ENCODE results near the gene KCNIP4. TPM values are rescaled to one million over a fixed set of nuclear protein-coding genes. Genes with fewer than 3 reads are reported as not detected.
A peak's percentile ranks its signal among the peaks of the same experiment; 100 is the strongest.

Gene KCNIP4
- total RNA-seq, 1 donor from 2014 or later: 0.39 TPM

GRCh38 chr4:21191317-21191716, 757.3 kb downstream of the KCNIP4 start:
- Mint-ChIP-seq H3K36me3 (no peaks in the 10 kb centered on the region), H3K27me3 (ENCODE audit: insufficient read depth, low read depth) (no peaks in the 10 kb centered on the region), H3K4me1 (peaks cover 5% of the 10 kb centered on the region), H3K27ac (no peak overlapping the region), H3K4me3 (no peak overlapping the region), H3K9me3 (no peaks in the 10 kb centered on the region)
- Histone ChIP-seq H3K27ac (no peak overlapping the region), H3K9me3 (ENCODE audit: low read depth) (no peaks in the 10 kb centered on the region), H3K4me2 (no peak overlapping the region), H3K36me3 (no peaks in the 10 kb centered on the region), H2AFZ (replicated peaks) (no peak overlapping the region), H3K27me3 (no peaks in the 10 kb centered on the region), H3F3A (ENCODE audit: low read depth) (no peaks in the 10 kb centered on the region), H3K79me2 (ENCODE audit: low read depth) (no peaks in the 10 kb centered on the region), H3K4me3 (no peak overlapping the region), H3K4me1 (no peaks in the 10 kb centered on the region), H3K9ac (no peak overlapping the region), H4K20me1 (ENCODE audit: low read depth) (no peaks in the 10 kb centered on the region)
- DNase-seq (ENCODE audit: low spot score): peak; percentile 17
- TF ChIP-seq CTCF (IDR thresholded peaks at IDR 0.05): peak; percentile 27
- no peak for TF ChIP-seq EZH2phosphoT487 (IDR thresholded peaks at IDR 0.05)

GRCh38 chr4:21184788-21185187, 763.8 kb downstream of the KCNIP4 start:
- no peak for TF ChIP-seq EZH2phosphoT487 (IDR thresholded peaks at IDR 0.05)
- peak; percentile 39 for TF ChIP-seq CTCF (IDR thresholded peaks at IDR 0.05)
- Histone ChIP-seq H3K36me3 (no peaks in the 10 kb centered on the region), H3K4me2 (no peak overlapping the region), H3K27me3 (no peaks in the 10 kb centered on the region), H3K4me3 (no peak overlapping the region), H4K20me1 (ENCODE audit: low read depth) (no peaks in the 10 kb centered on the region), H3F3A (ENCODE audit: low read depth) (no peaks in the 10 kb centered on the region), H3K79me2 (ENCODE audit: low read depth) (no peaks in the 10 kb centered on the region), H3K9ac (no peak overlapping the region), H3K4me1 (no peaks in the 10 kb centered on the region), H3K27ac (no peak overlapping the region), H2AFZ (replicated peaks) (no peak overlapping the region), H3K9me3 (ENCODE audit: low read depth) (no peaks in the 10 kb centered on the region)
- DNase-seq (ENCODE audit: low spot score): no peak
- Mint-ChIP-seq H3K4me1 (no peaks in the 10 kb centered on the region), H3K36me3 (no peaks in the 10 kb centered on the region), H3K4me3 (no peak overlapping the region), H3K27ac (no peak overlapping the region), H3K27me3 (ENCODE audit: insufficient read depth, low read depth) (no peaks in the 10 kb centered on the region), H3K9me3 (no peaks in the 10 kb centered on the region)

GRCh38 chr4:21181716-21182115, 766.9 kb downstream of the KCNIP4 start:
- no peak overlapping the region for H3K9ac ChIP-seq
- H3K36me3 Mint-ChIP-seq: no peaks in the 10 kb centered on the region
- H3K79me2 ChIP-seq (ENCODE audit: low read depth): no peaks in the 10 kb centered on the region
- H3K4me2 ChIP-seq: no peak overlapping the region
- H3F3A ChIP-seq (ENCODE audit: low read depth): no peaks in the 10 kb centered on the region
- H3K27ac Mint-ChIP-seq: no peak overlapping the region
- H3K4me3 ChIP-seq: no peak overlapping the region
- TF ChIP-seq EZH2 (IDR thresholded peaks at IDR 0.05): no peak
- no peak for TF ChIP-seq CTCF (IDR thresholded peaks at IDR 0.05)
- TF ChIP-seq EZH2phosphoT487 (IDR thresholded peaks at IDR 0.05): no peak
- H3K9me3 ChIP-seq (ENCODE audit: low read depth): no peaks in the 10 kb centered on the region
- H3K27ac ChIP-seq: no peak overlapping the region
- DNase-seq (ENCODE audit: low spot score): no peak
- no peaks in the 10 kb centered on the region for H3K9me3 Mint-ChIP-seq
- H2AFZ ChIP-seq (replicated peaks): no peak overlapping the region
- H3K27me3 ChIP-seq: no peaks in the 10 kb centered on the region
- no peaks in the 10 kb centered on the region for H4K20me1 ChIP-seq (ENCODE audit: low read depth)
- H3K4me3 Mint-ChIP-seq: no peak overlapping the region
- H3K4me1 ChIP-seq: no peaks in the 10 kb centered on the region
- no peaks in the 10 kb centered on the region for H3K4me1 Mint-ChIP-seq
- no peaks in the 10 kb centered on the region for H3K36me3 ChIP-seq
- H3K27me3 Mint-ChIP-seq (ENCODE audit: insufficient read depth, low read depth): no peaks in the 10 kb centered on the region

- no peaks in the 10 kb centered on the region for H3K9me3 ChIP-seq (ENCODE audit: low read depth)
- no peaks in the 10 kb centered on the region for H3K4me1 ChIP-seq
- DNase-seq (ENCODE audit: low spot score): no peak
- H2AFZ ChIP-seq (replicated peaks): no peak overlapping the region
- H3K9me3 Mint-ChIP-seq: no peaks in the 10 kb centered on the region
- H3K27me3 ChIP-seq: no peaks in the 10 kb centered on the region
- no peaks in the 10 kb centered on the region for H3K36me3 ChIP-seq
- no peaks in the 10 kb centered on the region for H4K20me1 ChIP-seq (ENCODE audit: low read depth)
- no peak overlapping the region for H3K4me3 ChIP-seq
- no peak overlapping the region for H3K9ac ChIP-seq
- H3K36me3 Mint-ChIP-seq: no peaks in the 10 kb centered on the region
- H3F3A ChIP-seq (ENCODE audit: low read depth): no peaks in the 10 kb centered on the region
- H3K4me3 Mint-ChIP-seq: no peak overlapping the region
- H3K27me3 Mint-ChIP-seq (ENCODE audit: insufficient read depth, low read depth): no peaks in the 10 kb centered on the region
- no peaks in the 10 kb centered on the region for H3K79me2 ChIP-seq (ENCODE audit: low read depth)
- H3K27ac Mint-ChIP-seq: no peak overlapping the region
- no peaks in the 10 kb centered on the region for H3K4me1 Mint-ChIP-seq
- H3K27ac ChIP-seq: no peak overlapping the region
- no peak overlapping the region for H3K4me2 ChIP-seq
- no peak for TF ChIP-seq CTCF (IDR thresholded peaks at IDR 0.05)
- no peak for TF ChIP-seq EZH2phosphoT487 (IDR thresholded peaks at IDR 0.05)
- TF ChIP-seq EZH2 (IDR thresholded peaks at IDR 0.05): no peak
Observed at GRCh38 chr4:21177871-21178270, 770.7 kb downstream of the KCNIP4 start.
